Sigmoid colon (tissue), 7 donors: ENCODE measurements around the gene OVOL2. TPM values are rescaled to one million over a fixed set of nuclear protein-coding genes. Genes with fewer than 3 reads are reported as not detected.

Experiments used
- DNase-seq: peaks from one replicate; pipeline ENCODE4 v3.0.0-alpha.2; 2019
- H3K27ac ChIP-seq, 4 donors: fragments of 200-600 bp; sonication (generic); one replicate each; pipeline ENCODE4 v1.5.1; 2016 to 2019; ENCODE audit warnings: mild to moderate bottlenecking in 1 of 4
- H3K27me3 ChIP-seq, 3 donors: fragments of 200-600 bp; sonication (generic); one replicate each; pipeline ENCODE4 v1.5.1; 2019; ENCODE audit warnings: mild to moderate bottlenecking in 1 of 3
- H3K36me3 ChIP-seq, 4 donors: fragments of 200-600 bp; sonication (generic); one replicate each; pipeline ENCODE4 v1.5.1; 2016 to 2019
- H3K4me1 ChIP-seq, 4 donors: fragments of 200-600 bp; sonication (generic); one replicate each; pipeline ENCODE4 v1.5.1; 2017 to 2019
- H3K4me3 ChIP-seq, 4 donors: fragments of 200-600 bp; sonication (generic); one replicate each; pipeline ENCODE4 v1.5.1; 2017 to 2019; ENCODE audit warnings: mild to moderate bottlenecking in 2 of 4, moderate library complexity in 1 of 4
- H3K9me3 ChIP-seq, 4 donors: fragments of 200-600 bp in 3 of 4; sonication (generic) in 3 of 4; one replicate each; pipeline versions ENCODE4 v1.5.1 to v1.6.1; 2013 to 2019
- EP300 ChIP-seq, 4 donors: sonication (generic); formaldehyde crosslinking; IDR thresholded peaks; one replicate each; pipeline ENCODE4 v1.6.1; 2017; ENCODE audit warnings: antibody characterized with exemption in 4 of 4
- POLR2A ChIP-seq, 2 donors: fragments of 450-650 bp; IDR thresholded peaks; one replicate each; pipeline ENCODE4 v1.6.1; 2016; ENCODE audit warnings: antibody characterized with exemption in 2 of 2, mild to moderate bottlenecking in 2 of 2, moderate library complexity in 2 of 2
- POLR2AphosphoS5 ChIP-seq, 4 donors: sonication (generic); formaldehyde crosslinking; IDR thresholded peaks; one replicate each; pipeline ENCODE4 v1.6.1; 2017; ENCODE audit warnings: antibody characterized with exemption in 4 of 4
- WGBS, 2 donors: extraction: QIAGEN DNeasy Blood & Tissue Kit; methylation state at CpG; one replicate each; pipeline ENCODE4 v1.1.7; 2013; 5-methylcytosine and 5-hydroxymethylcytosine counted together
- intact Hi-C: fragments of 100-400 bp; cut with DNase I; formaldehyde crosslinking; loops from one replicate; pipeline ENCODE4 v1.15.1; 2023
- polyA plus RNA-seq, 3 donors: library from polyadenylated mRNA; stranded (reverse); fragments of 200-250 nt; gene quantifications; one replicate each; pipeline ENCODE4 v1.2.3, GENCODE V29; 2013
- total RNA-seq, 4 donors: library from RNA; depleted of rRNA; stranded (reverse); fragments of >200 nt; gene quantifications; one replicate each; pipeline ENCODE4 v1.1.0, GENCODE V29; 2016
- TF ChIP-seq, protein P1 (sequence below), 4 experiments: fragments of 450-650 bp in 3 of 4; fragments of 200-600 bp in 1 of 4; IDR thresholded peaks; one replicate each; pipeline ENCODE4 v1.5.1; 2016 to 2019; ENCODE audit warnings: antibody characterized with exemption in 4 of 4, mild to moderate bottlenecking in 3 of 4, moderate library complexity in 2 of 4
- donor health status: healthy with polysubstance abuse.
- donor health status: Bipolar disorder and iron deficiency.
- donor health status: healthy.

The OVOL2 gene
- total and polyA plus RNA-seq, 7 donors, result 9.6 to 15.7 (median 13.2) TPM; not detected in 4

DNA sequence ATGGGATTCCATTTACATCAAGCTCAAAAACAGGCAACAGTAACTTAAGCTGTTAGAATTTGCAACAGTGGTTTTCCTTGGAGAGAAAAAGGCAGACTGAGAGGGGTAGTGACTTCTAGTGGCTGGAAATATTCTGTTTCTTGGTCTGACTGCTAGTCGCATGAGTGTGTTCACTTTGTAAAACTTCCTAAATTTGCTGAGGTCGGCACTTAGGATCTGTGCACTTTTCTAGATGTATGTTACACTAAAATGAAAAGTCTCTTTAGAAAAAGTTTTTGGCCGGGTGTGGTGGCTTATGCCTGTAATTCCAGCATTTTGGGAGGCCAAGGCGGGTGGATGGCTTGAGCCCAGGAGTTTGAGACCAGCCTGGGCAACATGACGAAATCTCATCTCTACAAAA is 18.7 kb downstream of the OVOL2 start:
- H3K27ac ChIP-seq, result no peak overlapping the region
- H3K4me3 ChIP-seq, result no peak overlapping the region
- H3K36me3 ChIP-seq, result no peaks in the 10 kb centered on the region
- no peak for DNase-seq
- intact Hi-C loops, result no loop called here
- TF ChIP-seq POLR2AphosphoS5 (IDR thresholded peaks at IDR 0.05) (no peak), EP300 (IDR thresholded peaks at IDR 0.05) (no peak), POLR2A (IDR thresholded peaks at IDR 0.05) (no peak)
- TF ChIP-seq, protein P1, sequence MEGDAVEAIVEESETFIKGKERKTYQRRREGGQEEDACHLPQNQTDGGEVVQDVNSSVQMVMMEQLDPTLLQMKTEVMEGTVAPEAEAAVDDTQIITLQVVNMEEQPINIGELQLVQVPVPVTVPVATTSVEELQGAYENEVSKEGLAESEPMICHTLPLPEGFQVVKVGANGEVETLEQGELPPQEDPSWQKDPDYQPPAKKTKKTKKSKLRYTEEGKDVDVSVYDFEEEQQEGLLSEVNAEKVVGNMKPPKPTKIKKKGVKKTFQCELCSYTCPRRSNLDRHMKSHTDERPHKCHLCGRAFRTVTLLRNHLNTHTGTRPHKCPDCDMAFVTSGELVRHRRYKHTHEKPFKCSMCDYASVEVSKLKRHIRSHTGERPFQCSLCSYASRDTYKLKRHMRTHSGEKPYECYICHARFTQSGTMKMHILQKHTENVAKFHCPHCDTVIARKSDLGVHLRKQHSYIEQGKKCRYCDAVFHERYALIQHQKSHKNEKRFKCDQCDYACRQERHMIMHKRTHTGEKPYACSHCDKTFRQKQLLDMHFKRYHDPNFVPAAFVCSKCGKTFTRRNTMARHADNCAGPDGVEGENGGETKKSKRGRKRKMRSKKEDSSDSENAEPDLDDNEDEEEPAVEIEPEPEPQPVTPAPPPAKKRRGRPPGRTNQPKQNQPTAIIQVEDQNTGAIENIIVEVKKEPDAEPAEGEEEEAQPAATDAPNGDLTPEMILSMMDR (IDR thresholded peaks at IDR 0.05), result no peak
- H3K27me3 ChIP-seq, result peaks cover 0 to 4% (median 3%) of the 10 kb centered on the region in 3 donors
- WGBS, 2 donors, result 81 to 92% methylated on average over 5 of the region's 5 CpGs
- H3K4me1 ChIP-seq, result no peaks in the 10 kb centered on the region
- H3K9me3 ChIP-seq, result peaks cover 0 to 7% (median 3%) of the 10 kb centered on the region in 4 donors

DNA sequence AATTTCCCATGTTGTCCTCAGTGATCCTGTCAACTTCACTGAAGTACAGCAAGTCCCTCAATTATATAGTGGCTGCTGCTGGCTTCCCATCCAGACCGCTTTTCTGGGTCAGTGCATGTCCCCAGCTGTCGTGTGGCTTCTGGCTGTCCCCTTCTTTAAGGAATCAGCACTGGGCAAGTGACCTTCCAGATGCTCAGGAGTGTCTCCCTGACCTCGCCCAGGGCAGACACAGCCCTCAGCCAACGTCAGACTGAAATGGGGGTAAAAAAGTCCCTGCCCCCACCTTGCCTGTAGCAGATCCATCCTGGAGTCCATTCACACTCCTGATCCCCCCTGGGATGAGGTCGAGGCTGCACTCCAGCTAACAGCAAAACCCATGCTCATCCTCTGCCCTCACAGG is 23.7 kb downstream of the OVOL2 start:
- H3K27me3 ChIP-seq, result no peaks in the 10 kb centered on the region
- no peak overlapping the region for H3K4me3 ChIP-seq
- TF ChIP-seq EP300 (IDR thresholded peaks at IDR 0.05) (no peak), POLR2A (IDR thresholded peaks at IDR 0.05) (no peak), POLR2AphosphoS5 (IDR thresholded peaks at IDR 0.05) (no peak)
- TF ChIP-seq, protein P1 (IDR thresholded peaks at IDR 0.05), result no peak
- H3K4me1 ChIP-seq, result no peaks in the 10 kb centered on the region
- H3K9me3 ChIP-seq, result no peaks in the 10 kb centered on the region
- no peak for DNase-seq
- intact Hi-C loops, result no loop called here
- no peak overlapping the region for H3K27ac ChIP-seq
- no peaks in the 10 kb centered on the region for H3K36me3 ChIP-seq
- 50 to 62% methylated on average over 5 of the region's 5 CpGs for WGBS, 2 donors

DNA sequence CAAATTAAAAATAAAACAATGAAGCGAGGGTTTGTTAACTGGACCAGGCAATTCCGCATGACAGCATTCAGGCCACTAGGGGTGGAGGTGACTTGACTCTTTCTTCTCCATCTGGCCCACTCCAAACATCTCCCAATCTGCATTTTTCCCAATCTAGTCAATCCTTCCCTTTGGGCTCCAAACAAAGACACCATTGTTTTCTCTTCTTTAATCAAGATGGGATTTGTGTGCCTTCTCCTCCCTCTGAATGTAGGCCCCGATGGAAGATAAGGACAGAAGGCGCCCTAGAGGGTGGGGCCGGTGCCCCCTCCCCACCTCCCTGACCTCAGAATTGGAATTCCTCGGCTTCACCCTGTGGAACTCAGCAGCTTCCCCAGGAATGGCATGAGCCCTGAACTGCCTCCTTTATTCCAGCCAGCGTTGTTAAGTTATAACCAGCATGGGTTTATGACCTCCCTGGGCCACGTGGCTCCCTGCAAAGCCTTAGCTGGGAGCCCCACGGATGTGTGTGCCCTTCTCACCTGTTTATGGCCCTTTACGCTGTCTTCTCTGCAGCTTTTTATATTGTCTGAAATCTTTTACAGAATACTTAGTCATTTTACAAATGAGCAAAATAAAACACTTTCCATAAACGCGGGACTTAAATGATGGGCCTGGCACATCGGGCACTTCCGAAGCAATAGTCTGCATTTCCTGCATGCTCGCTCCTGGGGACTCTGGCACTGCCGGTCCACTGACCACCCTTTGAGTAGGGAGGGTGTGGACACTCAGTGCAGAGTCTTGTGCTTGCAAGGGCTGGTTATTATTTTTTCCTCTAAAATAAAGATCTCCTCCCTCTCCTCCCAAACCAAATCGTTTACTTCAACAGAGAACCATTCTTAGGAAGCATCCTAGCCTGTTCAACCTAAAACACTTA is 24.5 kb downstream of the OVOL2 start:
- no peak for DNase-seq
- no peak overlapping the region for H3K4me3 ChIP-seq
- H3K9me3 ChIP-seq, result no peaks in the 10 kb centered on the region
- intact Hi-C loops, result no loop called here
- no peaks in the 10 kb centered on the region for H3K27me3 ChIP-seq
- no peaks in the 10 kb centered on the region for H3K36me3 ChIP-seq
- no peak overlapping the region for H3K27ac ChIP-seq
- no peak for TF ChIP-seq POLR2A (IDR thresholded peaks at IDR 0.05)
- TF ChIP-seq, protein P1 (IDR thresholded peaks at IDR 0.05), result no peak
- no peak for TF ChIP-seq POLR2AphosphoS5 (IDR thresholded peaks at IDR 0.05)
- no peak for TF ChIP-seq EP300 (IDR thresholded peaks at IDR 0.05)
- no peaks in the 10 kb centered on the region for H3K4me1 ChIP-seq
- 15 to 63% methylated on average over 17 of the region's 17 CpGs for WGBS, 2 donors

DNA sequence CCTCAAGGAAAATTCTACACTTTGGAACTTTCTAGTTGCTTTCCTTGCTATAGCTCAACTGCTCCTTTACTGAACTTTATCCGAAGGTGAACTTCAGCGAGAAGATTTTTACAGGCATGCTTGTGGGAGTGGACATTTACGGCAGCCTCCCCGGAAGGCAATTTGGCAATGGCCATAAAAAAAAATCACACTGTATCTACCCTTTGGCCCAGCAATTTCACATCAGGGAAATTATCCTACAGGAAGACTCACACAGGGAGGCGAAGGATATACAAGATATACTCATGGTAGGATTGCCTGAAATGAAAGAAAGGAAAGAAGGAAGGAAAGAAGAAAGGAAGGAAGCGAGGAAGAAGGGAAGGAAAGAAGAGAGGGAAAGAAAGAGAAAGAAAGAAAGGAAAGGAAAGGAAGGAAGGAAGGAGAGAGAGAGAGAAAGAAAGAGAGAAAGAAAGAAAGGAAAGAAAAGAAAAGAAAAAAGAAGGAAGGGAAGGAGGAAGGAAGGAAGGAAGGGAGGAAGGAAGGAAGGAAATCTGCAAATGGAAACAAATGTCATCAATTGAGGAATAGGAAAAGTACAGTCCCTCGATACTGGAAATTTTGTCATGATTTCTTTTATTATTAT is 25.7 kb downstream of the OVOL2 start:
- 21 to 56% methylated on average over 7 of the region's 7 CpGs for WGBS, 2 donors
- no peak for DNase-seq
- H3K4me3 ChIP-seq, result no peak overlapping the region
- intact Hi-C loops, result no loop called here
- H3K4me1 ChIP-seq, result no peaks in the 10 kb centered on the region
- H3K27ac ChIP-seq, result no peak overlapping the region
- H3K27me3 ChIP-seq, result no peaks in the 10 kb centered on the region
- H3K36me3 ChIP-seq, result no peaks in the 10 kb centered on the region
- TF ChIP-seq POLR2AphosphoS5 (IDR thresholded peaks at IDR 0.05), result no peak
- TF ChIP-seq, protein P1 (IDR thresholded peaks at IDR 0.05), result no peak
- no peak for TF ChIP-seq POLR2A (IDR thresholded peaks at IDR 0.05)
- TF ChIP-seq EP300 (IDR thresholded peaks at IDR 0.05), result no peak
- no peaks in the 10 kb centered on the region for H3K9me3 ChIP-seq
